Endothelial cell (in vitro differentiated cells): ENCODE measurements around the gene MAD1L1. TPM values are rescaled to one million over a fixed set of nuclear protein-coding genes. Genes with fewer than 3 reads are reported as not detected.

Source experiments
- DNase-seq: peaks from one replicate; pipeline ENCODE4 v3.0.0; 2021; ENCODE audit warnings: low spot score
- H3K27ac Mint-ChIP-seq: one replicate; pipeline ENCODE4 v1.8.0; 2021; ENCODE audit warnings: mixed read lengths, inconsistent platforms; ENCODE audit not compliant: unreplicated experiment
- H3K27me3 Mint-ChIP-seq: one replicate; pipeline ENCODE4 v1.8.0; 2021; ENCODE audit warnings: mild to moderate bottlenecking, moderate library complexity, mixed read lengths, inconsistent platforms; ENCODE audit not compliant: unreplicated experiment
- H3K36me3 Mint-ChIP-seq: one replicate; pipeline ENCODE4 v1.8.0; 2021; ENCODE audit warnings: mild to moderate bottlenecking, low read depth, mixed read lengths, inconsistent platforms; ENCODE audit not compliant: unreplicated experiment
- H3K4me1 Mint-ChIP-seq: one replicate; pipeline ENCODE4 v1.8.0; 2021; ENCODE audit warnings: mild to moderate bottlenecking, mixed read lengths, inconsistent platforms; ENCODE audit not compliant: unreplicated experiment
- H3K4me3 Mint-ChIP-seq: one replicate; pipeline ENCODE4 v1.8.0; 2021; ENCODE audit warnings: mild to moderate bottlenecking, mixed read lengths, inconsistent platforms; ENCODE audit not compliant: unreplicated experiment
- H3K9me3 Mint-ChIP-seq: one replicate; pipeline ENCODE4 v1.8.0; 2021; ENCODE audit warnings: mixed read lengths, inconsistent platforms; ENCODE audit not compliant: unreplicated experiment
- total RNA-seq: library from RNA; stranded (reverse); fragmentation: NEBNext Ultra II Directional; extraction: Animal tissue kit (Norgen Biotek cat#: 25700); gene quantifications from one replicate; pipeline ENCODE4 v1.2.1, GENCODE V29; 2021; ENCODE audit not compliant: unreplicated experiment
- TF ChIP-seq, protein P1 (sequence below): fragments of 200-600 bp; sonication (generic); IDR thresholded peaks from one replicate; pipeline ENCODE4 v1.5.0; 2021; ENCODE audit warnings: antibody characterized with exemption; ENCODE audit not compliant: unreplicated experiment

MAD1L1 gene
- total RNA-seq, 1 donor from 2014 or later, result 43.3 TPM

- Mint-ChIP-seq H3K4me1 (peaks cover 7% of the 10 kb centered on the region), H3K36me3 (peaks cover 3% of the 10 kb centered on the region), H3K27me3 (peaks cover 6% of the 10 kb centered on the region), H3K4me3 (no peak overlapping the region), H3K9me3 (no peaks in the 10 kb centered on the region), H3K27ac (no peak overlapping the region)
- no peak for DNase-seq
- TF ChIP-seq, protein P1, sequence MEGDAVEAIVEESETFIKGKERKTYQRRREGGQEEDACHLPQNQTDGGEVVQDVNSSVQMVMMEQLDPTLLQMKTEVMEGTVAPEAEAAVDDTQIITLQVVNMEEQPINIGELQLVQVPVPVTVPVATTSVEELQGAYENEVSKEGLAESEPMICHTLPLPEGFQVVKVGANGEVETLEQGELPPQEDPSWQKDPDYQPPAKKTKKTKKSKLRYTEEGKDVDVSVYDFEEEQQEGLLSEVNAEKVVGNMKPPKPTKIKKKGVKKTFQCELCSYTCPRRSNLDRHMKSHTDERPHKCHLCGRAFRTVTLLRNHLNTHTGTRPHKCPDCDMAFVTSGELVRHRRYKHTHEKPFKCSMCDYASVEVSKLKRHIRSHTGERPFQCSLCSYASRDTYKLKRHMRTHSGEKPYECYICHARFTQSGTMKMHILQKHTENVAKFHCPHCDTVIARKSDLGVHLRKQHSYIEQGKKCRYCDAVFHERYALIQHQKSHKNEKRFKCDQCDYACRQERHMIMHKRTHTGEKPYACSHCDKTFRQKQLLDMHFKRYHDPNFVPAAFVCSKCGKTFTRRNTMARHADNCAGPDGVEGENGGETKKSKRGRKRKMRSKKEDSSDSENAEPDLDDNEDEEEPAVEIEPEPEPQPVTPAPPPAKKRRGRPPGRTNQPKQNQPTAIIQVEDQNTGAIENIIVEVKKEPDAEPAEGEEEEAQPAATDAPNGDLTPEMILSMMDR, result no peak
Measured at GRCh38 chr7:1865571-1866255, 367.0 kb downstream of the MAD1L1 start.

DNA sequence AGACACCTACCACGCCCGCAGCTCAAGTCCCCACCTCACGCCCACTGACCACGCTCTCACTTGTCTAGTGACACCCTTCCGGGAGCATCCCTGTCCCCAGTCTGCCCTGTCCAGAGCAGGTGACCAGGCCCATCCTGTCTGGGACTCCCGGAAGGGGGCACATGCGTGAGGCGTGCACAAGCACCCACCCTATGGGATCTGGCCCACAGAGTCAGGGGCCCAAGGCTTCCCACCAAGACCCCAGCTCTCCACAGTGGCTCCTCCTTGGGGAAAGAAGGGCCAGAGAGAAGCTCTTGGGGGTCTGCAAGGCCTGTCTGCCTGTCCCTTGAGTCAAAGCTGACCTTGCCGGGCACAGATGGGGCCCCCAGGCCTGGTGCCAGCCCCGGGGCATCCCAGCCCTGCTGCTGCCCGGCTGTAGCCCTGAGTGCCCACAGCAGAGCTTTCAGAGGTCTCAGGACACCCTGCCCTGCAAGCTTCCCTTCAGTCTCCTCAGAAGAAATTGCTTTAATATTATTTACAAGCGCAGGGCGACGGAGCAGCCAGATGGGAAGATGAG is 367.7 kb downstream of the MAD1L1 start:
- Mint-ChIP-seq H3K9me3 (no peaks in the 10 kb centered on the region), H3K4me1 (peaks cover 12% of the 10 kb centered on the region), H3K27me3 (peaks cover 8% of the 10 kb centered on the region), H3K36me3 (peaks cover under 1% of the 10 kb centered on the region), H3K4me3 (no peak overlapping the region), H3K27ac (no peak overlapping the region)
- no peak for DNase-seq
- TF ChIP-seq, protein P1, result no peak

GRCh38 chr7:1864161-1864940 is 368.4 kb downstream of the MAD1L1 start:
- Mint-ChIP-seq H3K27me3 (peaks cover 8% of the 10 kb centered on the region), H3K4me3 (no peak overlapping the region), H3K9me3 (no peaks in the 10 kb centered on the region), H3K4me1 (peaks cover 12% of the 10 kb centered on the region), H3K36me3 (no peaks in the 10 kb centered on the region), H3K27ac (no peak overlapping the region)
- no peak for DNase-seq
- TF ChIP-seq, protein P1, result no peak

DNA sequence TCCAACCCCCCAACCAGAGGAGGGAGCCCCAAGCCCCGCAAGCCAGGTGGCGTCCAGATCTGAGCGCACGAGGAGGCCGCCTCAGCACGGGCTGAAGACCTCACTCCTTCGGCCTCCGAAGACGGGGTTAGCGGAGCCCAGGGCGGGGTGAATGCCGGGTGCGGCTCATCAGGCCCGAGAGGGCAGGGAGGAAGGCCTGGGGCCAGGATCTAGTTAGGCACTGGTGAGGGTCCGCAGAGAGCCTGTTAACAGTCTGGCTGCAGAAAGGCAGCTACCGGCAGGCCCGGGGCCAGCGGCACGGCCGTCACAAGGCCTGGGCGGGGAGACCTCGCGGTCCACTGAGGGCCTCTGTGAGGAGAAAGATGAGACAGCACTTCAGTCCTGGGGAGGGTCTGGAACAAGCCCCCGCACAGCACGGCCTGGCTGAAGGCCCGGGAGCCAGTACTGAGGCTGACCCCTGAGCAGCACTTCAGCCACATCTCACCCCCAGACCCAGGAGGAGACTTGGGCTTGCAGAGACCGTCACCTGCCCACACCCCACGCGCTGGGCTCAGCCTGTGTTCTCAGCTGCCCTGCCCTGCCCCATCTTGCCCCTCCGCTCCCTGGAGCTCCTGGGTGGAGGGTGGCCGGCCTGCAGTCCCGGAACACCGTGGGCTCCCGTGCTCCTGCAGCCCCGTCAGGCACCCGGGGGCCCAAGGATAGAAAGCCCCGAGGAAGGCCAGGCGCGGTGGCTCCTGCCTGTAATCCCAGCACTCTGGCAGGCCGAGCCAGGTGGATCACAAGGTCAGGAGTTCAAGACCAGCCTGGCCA is 369.4 kb downstream of the MAD1L1 start:
- no peak overlapping the region for H3K4me3 Mint-ChIP-seq
- H3K27me3 Mint-ChIP-seq, result peaks cover 8% of the 10 kb centered on the region
- no peak for DNase-seq
- peaks cover 12% of the 10 kb centered on the region for H3K4me1 Mint-ChIP-seq
- H3K36me3 Mint-ChIP-seq, result no peaks in the 10 kb centered on the region
- TF ChIP-seq, protein P1, result no peak
- no peaks in the 10 kb centered on the region for H3K9me3 Mint-ChIP-seq
- H3K27ac Mint-ChIP-seq, result no peak overlapping the region
